Stomach smooth muscle (tissue), 2 donors: ENCODE data around the gene C4A.
"Not testable (repeated sequence)": the region's sequence is repeated elsewhere in the genome, so short reads cannot be mapped to it uniquely, and the experiment has no call there.

ENCODE experiments used
- H3K27ac ChIP-seq: one replicate; pipeline ENCODE4 v1.7.0; 2013; ENCODE audit warnings: mild to moderate bottlenecking, low read length, inconsistent platforms
- H3K27me3 ChIP-seq, 2 donors: one replicate each; pipeline ENCODE4 v1.7.0; 2013; ENCODE audit warnings: low read length in 2 of 2; ENCODE audit not compliant: insufficient read depth in 2 of 2, control insufficient read depth in 1 of 2
- H3K36me3 ChIP-seq, 2 donors: one replicate each; pipeline ENCODE4 v1.7.0; 2013; ENCODE audit warnings: low read length in 2 of 2; ENCODE audit not compliant: control insufficient read depth in 2 of 2, insufficient read depth in 2 of 2
- H3K4me1 ChIP-seq: one replicate; pipeline ENCODE4 v1.7.0; 2013; ENCODE audit warnings: low read length; ENCODE audit not compliant: control insufficient read depth, insufficient read depth
- H3K4me3 ChIP-seq, 2 donors: one replicate each; pipeline ENCODE4 v1.7.0; 2013; ENCODE audit warnings: low read length in 2 of 2
- H3K9ac ChIP-seq, 2 donors: one replicate each; pipeline ENCODE4 v1.7.0; 2013; ENCODE audit warnings: low read length in 2 of 2, mild to moderate bottlenecking in 1 of 2
- H3K9me3 ChIP-seq, 2 donors: one replicate each; pipeline ENCODE4 v1.7.0; 2013; ENCODE audit warnings: low read length in 2 of 2; ENCODE audit not compliant: control insufficient read depth in 2 of 2
- donor health status: healthy.
- donor health status: Pancreatic carcinoma.

Gene C4A

DNA sequence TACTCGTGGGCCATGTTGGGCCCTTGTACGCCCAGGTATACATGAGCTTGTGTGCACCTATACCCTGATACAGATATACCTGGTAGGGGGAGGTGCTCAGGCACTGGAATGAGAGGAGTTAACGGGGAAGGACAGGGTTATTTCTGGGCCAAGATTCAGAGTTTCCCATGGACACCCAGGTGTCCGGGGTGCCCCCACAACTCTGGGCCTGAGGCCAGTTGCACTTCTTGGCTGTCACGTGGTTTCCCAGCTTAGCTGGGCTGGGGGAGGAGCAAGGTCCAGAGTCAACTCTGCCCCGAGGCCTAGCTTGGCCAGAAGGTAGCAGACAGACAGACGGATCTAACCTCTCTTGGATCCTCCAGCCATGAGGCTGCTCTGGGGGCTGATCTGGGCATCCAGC, at the start of gene C4A:
TSS of gene C4A (plus strand) at position 314 of the 400 bp plus-strand sequence. CDS start at position 365, 51 bp downstream.
- not testable (repeated sequence) for H3K4me1 ChIP-seq, H3K9ac ChIP-seq, H3K9me3 ChIP-seq, H3K27ac ChIP-seq, H3K4me3 ChIP-seq, H3K27me3 ChIP-seq
- H3K36me3 ChIP-seq, result peaks cover 8 to 12% of the 10 kb centered on the region in 2 donors

DNA sequence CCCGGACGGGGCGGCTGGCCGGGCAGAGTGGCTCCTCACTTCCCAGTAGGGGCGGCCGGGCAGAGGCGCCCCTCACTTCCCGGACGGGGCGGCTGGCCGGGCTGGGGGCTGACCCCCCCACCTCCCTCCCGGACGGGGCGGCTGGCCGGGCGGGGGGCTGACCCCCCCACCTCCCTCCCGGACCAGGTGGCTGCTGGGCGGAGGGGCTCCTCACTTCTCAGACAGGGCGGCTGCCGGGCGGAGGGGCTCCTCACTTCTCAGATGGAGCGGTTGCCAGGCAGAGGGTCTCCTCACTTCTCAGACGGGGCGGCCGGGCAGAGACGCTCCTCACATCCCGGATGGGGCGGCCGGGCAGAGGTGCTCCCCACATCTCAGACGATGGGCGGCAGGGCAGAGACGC, 49.7 kb upstream of the C4A start:
- H3K9me3 ChIP-seq, H3K4me3 ChIP-seq, H3K4me1 ChIP-seq, H3K36me3 ChIP-seq, H3K27me3 ChIP-seq, H3K9ac ChIP-seq, H3K27ac ChIP-seq: not testable (repeated sequence)

DNA sequence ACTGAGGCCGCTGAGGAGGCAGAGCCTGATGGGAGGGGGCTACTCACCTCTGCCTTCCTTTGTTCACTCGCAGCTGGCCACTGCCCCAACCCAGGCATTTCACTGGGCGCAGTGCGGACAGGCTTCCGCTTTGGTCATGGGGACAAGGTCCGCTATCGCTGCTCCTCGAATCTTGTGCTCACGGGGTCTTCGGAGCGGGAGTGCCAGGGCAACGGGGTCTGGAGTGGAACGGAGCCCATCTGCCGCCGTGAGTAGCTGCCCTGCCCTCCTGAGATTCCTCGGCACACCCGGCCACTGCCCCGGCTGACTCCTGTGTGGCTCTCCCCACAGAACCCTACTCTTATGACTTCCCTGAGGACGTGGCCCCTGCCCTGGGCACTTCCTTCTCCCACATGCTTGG, 48.3 kb upstream of the C4A start:
- Histone ChIP-seq H3K27me3 (peaks cover 0 to 3% of the 10 kb centered on the region in 2 donors), H3K36me3 (no peaks in the 10 kb centered on the region), H3K9ac (no peak overlapping the region), H3K27ac (no peak overlapping the region), H3K4me3 (no peak overlapping the region), H3K4me1 (no peaks in the 10 kb centered on the region), H3K9me3 (no peaks in the 10 kb centered on the region)

DNA sequence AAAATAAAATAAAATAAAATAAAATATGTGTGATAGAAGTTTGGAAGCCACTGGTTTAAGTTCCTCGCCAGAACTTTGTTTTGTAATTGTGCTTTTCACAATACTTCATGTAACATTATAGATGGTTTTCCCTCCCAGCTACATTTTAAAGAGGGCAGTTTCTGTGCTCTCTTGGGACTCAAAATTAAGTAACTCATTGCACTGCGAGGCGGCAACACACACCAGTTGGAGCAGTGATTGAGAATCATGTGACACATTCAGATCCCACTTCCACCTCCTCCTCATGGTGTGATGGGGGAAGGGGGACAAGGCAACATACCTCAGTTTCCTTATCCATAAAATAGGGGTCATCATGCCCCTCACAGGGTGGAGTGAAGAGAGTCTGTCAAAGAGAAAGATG, 46.8 kb upstream of the C4A start:
- H3K27ac ChIP-seq, result no peak overlapping the region
- H3K27me3 ChIP-seq, result peaks cover 0 to 3% of the 10 kb centered on the region in 2 donors
- no peaks in the 10 kb centered on the region for H3K36me3 ChIP-seq

DNA sequence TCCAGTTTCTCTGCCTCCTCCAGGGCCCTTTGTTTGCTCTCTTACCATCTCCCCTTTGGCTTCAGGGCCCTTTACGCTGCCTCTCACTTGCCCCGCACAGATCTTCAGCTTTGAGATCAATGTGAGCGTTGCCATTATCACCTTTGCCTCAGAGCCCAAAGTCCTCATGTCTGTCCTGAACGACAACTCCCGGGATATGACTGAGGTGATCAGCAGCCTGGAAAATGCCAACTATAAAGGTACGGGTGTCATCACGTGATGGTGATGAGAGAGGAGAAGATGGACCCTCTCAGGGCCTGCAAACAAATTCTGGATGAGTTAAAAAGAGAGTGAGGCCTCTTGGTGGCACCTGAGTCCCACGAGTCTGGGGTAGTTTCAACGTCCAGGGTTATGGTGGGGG, 46.0 kb upstream of the C4A start:
- no peaks in the 10 kb centered on the region for H3K36me3 ChIP-seq
- H3K4me3 ChIP-seq, result no peak overlapping the region

More for the DNA sequence above, 46.8 kb upstream of the C4A start:
- Histone ChIP-seq H3K4me1 (no peaks in the 10 kb centered on the region), H3K4me3 (no peak overlapping the region), H3K9ac (no peak overlapping the region), H3K9me3 (no peaks in the 10 kb centered on the region)

DNA sequence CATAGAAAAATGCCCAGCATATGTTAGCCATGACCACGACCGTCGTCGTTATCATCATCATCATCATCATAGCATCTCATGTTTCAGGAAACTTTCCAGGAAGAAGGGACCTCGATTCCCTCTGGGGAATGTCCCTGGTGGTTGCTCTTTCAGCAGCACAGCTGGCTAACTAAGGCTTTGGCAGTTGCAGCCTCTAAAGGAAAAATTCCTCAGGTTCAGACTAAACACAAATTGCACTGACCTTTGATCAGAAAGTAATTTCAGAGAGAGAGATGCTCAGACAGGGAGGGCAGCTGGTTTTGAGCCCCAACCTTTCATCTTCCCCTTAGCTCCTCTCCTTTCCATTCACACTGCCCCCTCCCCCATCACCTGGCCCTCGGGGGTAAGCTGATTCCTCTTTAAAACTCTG, 41.6 kb upstream of the C4A start:
- H3K27ac ChIP-seq, result no peak overlapping the region
- H3K4me3 ChIP-seq, result no peak overlapping the region
- H3K9me3 ChIP-seq, result no peaks in the 10 kb centered on the region
- H3K36me3 ChIP-seq, result no peaks in the 10 kb centered on the region
- H3K4me1 ChIP-seq, result peaks cover 3% of the 10 kb centered on the region
- peaks cover 2 to 9% of the 10 kb centered on the region in 2 donors for H3K27me3 ChIP-seq
- no peak overlapping the region for H3K9ac ChIP-seq

More for the DNA sequence above, 46.0 kb upstream of the C4A start:
- Histone ChIP-seq H3K9ac (no peak overlapping the region), H3K4me1 (no peaks in the 10 kb centered on the region), H3K27me3 (peaks cover 0 to 3% of the 10 kb centered on the region in 2 donors), H3K9me3 (no peaks in the 10 kb centered on the region), H3K27ac (no peak overlapping the region)

DNA sequence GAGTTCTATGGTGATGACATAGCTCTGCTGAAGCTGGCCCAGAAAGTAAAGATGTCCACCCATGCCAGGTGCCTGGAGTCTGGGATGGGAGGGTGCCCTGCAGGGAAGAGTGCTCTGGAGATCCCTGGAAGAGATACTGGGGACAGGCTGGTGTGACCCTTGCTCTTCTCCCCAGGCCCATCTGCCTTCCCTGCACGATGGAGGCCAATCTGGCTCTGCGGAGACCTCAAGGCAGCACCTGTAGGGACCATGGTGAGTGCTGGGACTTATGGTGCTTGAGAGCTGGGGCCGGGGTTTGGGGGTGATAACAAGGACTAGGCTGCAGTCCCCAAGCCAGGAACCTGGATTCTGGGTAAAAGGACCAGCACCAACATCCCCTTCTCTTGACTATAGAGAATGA, 38.1 kb upstream of the C4A start:
- Histone ChIP-seq H3K9me3 (no peaks in the 10 kb centered on the region), H3K4me1 (peaks cover 16% of the 10 kb centered on the region), H3K27ac (no peak overlapping the region), H3K4me3 (no peak overlapping the region), H3K36me3 (no peaks in the 10 kb centered on the region), H3K9ac (no peak overlapping the region), H3K27me3 (peaks cover 2 to 9% of the 10 kb centered on the region in 2 donors)

DNA sequence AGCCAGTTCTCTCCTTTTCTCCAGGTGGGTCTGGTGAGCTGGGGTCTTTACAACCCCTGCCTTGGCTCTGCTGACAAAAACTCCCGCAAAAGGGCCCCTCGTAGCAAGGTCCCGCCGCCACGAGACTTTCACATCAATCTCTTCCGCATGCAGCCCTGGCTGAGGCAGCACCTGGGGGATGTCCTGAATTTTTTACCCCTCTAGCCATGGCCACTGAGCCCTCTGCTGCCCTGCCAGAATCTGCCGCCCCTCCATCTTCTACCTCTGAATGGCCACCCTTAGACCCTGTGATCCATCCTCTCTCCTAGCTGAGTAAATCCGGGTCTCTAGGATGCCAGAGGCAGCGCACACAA, 36.7 kb upstream of the C4A start:
- Histone ChIP-seq H3K4me3 (peak overlapping the region in 1 of 2 donors; percentile 66), H3K36me3 (no peaks in the 10 kb centered on the region), H3K27ac (peak overlapping the region; percentile 53), H3K9me3 (no peaks in the 10 kb centered on the region), H3K4me1 (peaks cover 16% of the 10 kb centered on the region), H3K27me3 (peaks cover 2 to 9% of the 10 kb centered on the region in 2 donors), H3K9ac (no peak overlapping the region)

DNA sequence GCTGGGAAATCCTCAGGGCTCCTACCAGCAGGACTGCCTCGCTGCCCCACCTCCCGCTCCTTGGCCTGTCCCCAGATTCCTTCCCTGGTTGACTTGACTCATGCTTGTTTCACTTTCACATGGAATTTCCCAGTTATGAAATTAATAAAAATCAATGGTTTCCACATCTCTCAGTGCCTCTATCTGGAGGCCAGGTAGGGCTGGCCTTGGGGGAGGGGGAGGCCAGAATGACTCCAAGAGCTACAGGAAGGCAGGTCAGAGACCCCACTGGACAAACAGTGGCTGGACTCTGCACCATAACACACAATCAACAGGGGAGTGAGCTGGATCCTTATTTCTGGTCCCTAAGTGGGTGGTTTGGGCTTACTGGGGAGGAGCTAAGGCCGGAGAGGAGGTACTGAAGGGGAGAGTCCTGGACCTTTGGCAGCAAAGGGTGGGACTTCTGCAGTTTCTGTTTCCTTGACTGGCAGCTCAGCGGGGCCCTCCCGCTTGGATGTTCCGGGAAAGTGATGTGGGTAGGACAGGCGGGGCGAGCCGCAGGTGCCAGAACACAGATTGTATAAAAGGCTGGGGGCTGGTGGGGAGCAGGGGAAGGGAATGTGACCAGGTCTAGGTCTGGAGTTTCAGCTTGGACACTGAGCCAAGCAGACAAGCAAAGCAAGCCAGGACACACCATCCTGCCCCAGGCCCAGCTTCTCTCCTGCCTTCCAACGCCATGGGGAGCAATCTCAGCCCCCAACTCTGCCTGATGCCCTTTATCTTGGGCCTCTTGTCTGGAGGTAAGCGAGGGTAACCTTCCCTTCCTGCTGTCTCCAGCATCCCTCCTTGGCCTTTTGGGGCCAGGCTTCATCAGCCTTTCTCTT, 36.1 kb upstream of the C4A start, which contains the start of gene CFB:
TSS of gene CFB (plus strand) at position 589 of the 863 bp plus-strand sequence. CDS start at position 716, 127 bp downstream.
- Histone ChIP-seq H3K27ac (peak within 1 kb of the TSS; percentile 53), H3K27me3 (peaks cover 2 to 7% of the 10 kb centered on the region in 2 donors), H3K4me1 (peaks cover 16% of the 10 kb centered on the region), H3K36me3 (no peaks in the 10 kb centered on the region), H3K4me3 (peak within 1 kb of the TSS; percentile 23 to 66), H3K9me3 (no peaks in the 10 kb centered on the region), H3K9ac (peak within 1 kb of the TSS; percentile 4 to 64)

DNA sequence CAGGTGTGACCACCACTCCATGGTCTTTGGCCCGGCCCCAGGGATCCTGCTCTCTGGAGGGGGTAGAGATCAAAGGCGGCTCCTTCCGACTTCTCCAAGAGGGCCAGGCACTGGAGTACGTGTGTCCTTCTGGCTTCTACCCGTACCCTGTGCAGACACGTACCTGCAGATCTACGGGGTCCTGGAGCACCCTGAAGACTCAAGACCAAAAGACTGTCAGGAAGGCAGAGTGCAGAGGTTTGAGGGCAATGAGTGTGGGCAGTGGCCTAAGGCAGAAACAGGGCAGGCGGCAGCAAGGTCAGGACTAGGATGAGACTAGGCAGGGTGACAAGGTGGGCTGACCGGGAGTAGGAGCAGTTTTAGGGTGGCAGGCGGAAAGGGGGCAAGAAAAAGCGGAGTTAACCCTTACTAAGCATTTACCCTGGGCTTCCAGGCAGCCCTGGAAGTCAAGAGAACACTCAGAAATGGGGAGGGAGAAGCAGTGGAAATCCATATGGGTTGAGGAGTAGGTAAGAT, 35.4 kb upstream of the C4A start:
- Histone ChIP-seq H3K36me3 (peaks cover 0 to 3% of the 10 kb centered on the region in 2 donors), H3K4me3 (peak overlapping the region in 1 of 2 donors; percentile 66), H3K27ac (peak overlapping the region; percentile 53), H3K9ac (peak overlapping the region; percentile 4 to 64), H3K4me1 (peaks cover 16% of the 10 kb centered on the region), H3K9me3 (no peaks in the 10 kb centered on the region), H3K27me3 (peaks cover 2 to 5% of the 10 kb centered on the region in 2 donors)
